ENCODE measurements around the gene BCL2. TPM values are rescaled to one million over a fixed set of nuclear protein-coding genes. Genes with fewer than 3 reads are reported as not detected.

Gene BCL2
- total RNA-seq, 4 donors from 2014 or later: 25.2 to 39.0 (median 36.1) TPM

DNA sequence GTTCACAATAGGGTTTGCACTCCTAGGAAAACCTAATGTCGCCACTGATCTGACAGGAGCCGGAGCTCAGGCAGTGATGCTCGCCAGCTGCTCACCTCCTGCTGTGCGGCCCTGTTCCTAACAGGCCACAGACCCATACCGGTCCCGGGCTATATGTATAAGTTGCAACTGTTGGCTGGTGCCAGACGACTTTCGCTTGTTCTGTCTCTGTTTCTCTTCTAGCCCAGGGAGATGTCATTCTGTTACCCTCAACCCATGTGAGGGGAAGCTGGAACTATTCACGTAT lies 170.3 kb downstream of the BCL2 start:
- WGBS: 64% methylated on average over 9 of the region's 9 CpGs
- Histone ChIP-seq H3K27me3 (no peaks in the 10 kb centered on the region), H3K9me3 (no peaks in the 10 kb centered on the region), H3K4me3 (no peak overlapping the region), H3K36me3 (no peaks in the 10 kb centered on the region), H3K27ac (replicated peaks in 1 of 4) (peak overlapping the region; percentile 52 to 66 (median 62)), H3K4me1 (peaks cover 18 to 46% (median 44%) of the 10 kb centered on the region in 4 donors)
- intact Hi-C loops (cut with DNase I): no loop called here
- no peak for DNase-seq (ENCODE audit: extremely low spot score)
- TF ChIP-seq, protein P1, sequence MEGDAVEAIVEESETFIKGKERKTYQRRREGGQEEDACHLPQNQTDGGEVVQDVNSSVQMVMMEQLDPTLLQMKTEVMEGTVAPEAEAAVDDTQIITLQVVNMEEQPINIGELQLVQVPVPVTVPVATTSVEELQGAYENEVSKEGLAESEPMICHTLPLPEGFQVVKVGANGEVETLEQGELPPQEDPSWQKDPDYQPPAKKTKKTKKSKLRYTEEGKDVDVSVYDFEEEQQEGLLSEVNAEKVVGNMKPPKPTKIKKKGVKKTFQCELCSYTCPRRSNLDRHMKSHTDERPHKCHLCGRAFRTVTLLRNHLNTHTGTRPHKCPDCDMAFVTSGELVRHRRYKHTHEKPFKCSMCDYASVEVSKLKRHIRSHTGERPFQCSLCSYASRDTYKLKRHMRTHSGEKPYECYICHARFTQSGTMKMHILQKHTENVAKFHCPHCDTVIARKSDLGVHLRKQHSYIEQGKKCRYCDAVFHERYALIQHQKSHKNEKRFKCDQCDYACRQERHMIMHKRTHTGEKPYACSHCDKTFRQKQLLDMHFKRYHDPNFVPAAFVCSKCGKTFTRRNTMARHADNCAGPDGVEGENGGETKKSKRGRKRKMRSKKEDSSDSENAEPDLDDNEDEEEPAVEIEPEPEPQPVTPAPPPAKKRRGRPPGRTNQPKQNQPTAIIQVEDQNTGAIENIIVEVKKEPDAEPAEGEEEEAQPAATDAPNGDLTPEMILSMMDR (IDR thresholded peaks at IDR 0.05): no peak
- TF ChIP-seq EP300 (IDR thresholded peaks at IDR 0.05) (no peak), POLR2A (IDR thresholded peaks at IDR 0.05; ENCODE audit: low read depth) (no peak), POLR2AphosphoS5 (IDR thresholded peaks at IDR 0.05) (no peak)

DNA sequence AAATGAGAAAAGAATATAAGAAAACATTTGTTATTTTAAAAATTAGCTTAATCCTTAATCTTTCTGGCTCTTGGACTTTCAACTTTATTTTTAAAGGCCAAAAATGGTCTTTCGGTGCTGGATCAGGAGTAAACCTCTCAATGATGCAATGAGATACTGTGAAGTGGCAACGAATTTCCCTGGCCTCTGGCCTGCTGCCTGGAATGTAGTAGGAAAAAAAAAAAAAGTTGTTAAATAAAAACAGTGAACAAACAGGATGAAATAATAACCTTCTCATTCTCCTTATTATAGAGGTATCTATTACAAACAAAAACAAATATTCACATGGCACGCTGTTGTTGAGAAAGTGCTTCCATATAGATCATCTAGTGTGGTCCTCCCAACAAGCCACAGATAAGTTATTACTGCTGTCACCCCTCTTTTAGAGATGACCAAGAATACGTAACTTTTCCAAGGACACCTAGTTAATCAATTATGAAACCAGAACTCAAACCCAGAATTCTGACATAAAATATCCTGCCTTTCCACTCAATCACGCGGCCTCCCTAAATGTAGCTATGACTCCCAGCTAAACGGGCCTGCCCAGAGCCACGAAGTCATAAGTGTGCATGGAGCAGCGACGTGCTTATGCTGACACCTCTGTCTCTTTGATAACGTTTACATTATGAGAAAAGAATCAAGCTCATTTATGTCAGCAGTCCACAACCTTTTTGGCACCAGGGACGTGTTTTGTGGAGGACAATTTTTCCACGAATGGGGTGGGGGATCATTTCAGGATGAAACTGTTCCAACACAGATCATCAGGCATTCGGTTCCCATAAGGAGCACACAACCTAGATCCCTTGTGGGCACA lies 170.9 kb downstream of the BCL2 start:
- H3K9me3 ChIP-seq: no peaks in the 10 kb centered on the region
- TF ChIP-seq EP300 (IDR thresholded peaks at IDR 0.05) (no peak), POLR2AphosphoS5 (IDR thresholded peaks at IDR 0.05) (no peak), POLR2A (IDR thresholded peaks at IDR 0.05; ENCODE audit: low read depth) (no peak)
- TF ChIP-seq, protein P1 (IDR thresholded peaks at IDR 0.05): no peak
- no peak for DNase-seq (ENCODE audit: extremely low spot score)
- 47% methylated on average over 14 of the region's 14 CpGs for WGBS
- no peaks in the 10 kb centered on the region for H3K36me3 ChIP-seq
- no peak overlapping the region for H3K4me3 ChIP-seq
- peaks cover 18 to 49% (median 45%) of the 10 kb centered on the region in 4 donors for H3K4me1 ChIP-seq
- H3K27me3 ChIP-seq: no peaks in the 10 kb centered on the region
- H3K27ac ChIP-seq (replicated peaks in 1 of 4): peak overlapping the region; percentile 52 to 66 (median 62)
- intact Hi-C loops (cut with DNase I): no loop called here

DNA sequence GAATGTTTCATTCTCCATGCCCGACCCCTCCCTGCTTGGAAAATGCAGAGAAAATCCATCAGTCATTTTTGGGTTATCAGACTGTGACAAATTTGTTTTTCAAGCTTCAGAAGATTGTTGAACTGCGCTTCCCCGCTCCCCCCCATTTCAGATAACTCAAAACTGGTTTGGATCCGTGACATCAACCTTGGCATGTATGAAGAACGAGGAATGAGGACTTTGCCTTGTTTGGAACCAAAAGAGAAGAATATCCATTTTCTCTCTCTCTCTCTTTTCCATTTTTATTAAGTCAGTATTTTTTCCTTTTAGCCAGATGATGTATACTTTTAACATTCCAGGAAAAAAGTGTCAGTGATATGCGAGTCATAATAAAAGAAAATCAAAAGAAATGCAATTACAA lies 171.6 kb downstream of the BCL2 start:
- Histone ChIP-seq H3K27ac (replicated peaks in 1 of 4) (peak overlapping the region; percentile 28 to 62 (median 38)), H3K27me3 (no peaks in the 10 kb centered on the region), H3K9me3 (no peaks in the 10 kb centered on the region), H3K36me3 (no peaks in the 10 kb centered on the region), H3K4me3 (no peak overlapping the region), H3K4me1 (peaks cover 24 to 56% (median 52%) of the 10 kb centered on the region in 4 donors)
- intact Hi-C loops (cut with DNase I): no loop called here
- WGBS: 69% methylated on average over 6 of the region's 6 CpGs
- TF ChIP-seq, protein P1 (IDR thresholded peaks at IDR 0.05): no peak
- TF ChIP-seq POLR2AphosphoS5 (IDR thresholded peaks at IDR 0.05): no peak
- no peak for TF ChIP-seq POLR2A (IDR thresholded peaks at IDR 0.05; ENCODE audit: low read depth)
- no peak for TF ChIP-seq EP300 (IDR thresholded peaks at IDR 0.05)
- no peak for DNase-seq (ENCODE audit: extremely low spot score)

DNA sequence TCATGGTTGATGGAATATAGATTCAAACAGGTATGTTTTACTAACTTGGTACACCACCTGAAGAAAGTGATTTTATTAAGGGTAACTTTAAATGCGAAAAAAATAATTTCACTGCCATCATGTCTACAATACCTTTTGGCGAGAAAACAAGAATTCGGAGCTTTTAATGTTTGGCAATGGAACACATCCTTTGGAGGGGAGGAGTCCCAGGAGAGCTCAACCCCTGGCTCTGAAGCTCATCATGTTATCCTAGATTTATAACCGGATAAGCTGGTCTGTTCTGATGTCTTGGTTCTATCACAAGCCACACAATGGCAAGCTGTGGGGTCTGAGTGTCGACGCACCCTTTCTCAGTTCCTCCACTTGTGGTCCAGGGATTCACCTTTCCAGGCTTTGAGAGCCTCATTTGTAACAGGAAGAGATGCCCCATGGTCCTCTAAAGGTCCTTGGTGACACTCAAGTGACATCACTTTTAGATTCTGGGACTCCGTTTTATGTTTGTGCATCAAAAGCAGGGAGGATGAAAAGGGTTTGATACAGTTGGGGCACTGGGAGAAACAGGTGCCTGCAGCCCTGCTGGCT lies 172.7 kb downstream of the BCL2 start:
- 75% methylated on average over 7 of the region's 7 CpGs for WGBS
- Histone ChIP-seq H3K4me1 (peaks cover 30 to 66% (median 63%) of the 10 kb centered on the region in 4 donors), H3K9me3 (no peaks in the 10 kb centered on the region), H3K36me3 (no peaks in the 10 kb centered on the region), H3K27me3 (no peaks in the 10 kb centered on the region), H3K27ac (replicated peaks in 1 of 4) (peak overlapping the region in 2 of 4 donors; percentile 22 to 26), H3K4me3 (no peak overlapping the region)
- TF ChIP-seq POLR2A (IDR thresholded peaks at IDR 0.05; ENCODE audit: low read depth) (no peak), POLR2AphosphoS5 (IDR thresholded peaks at IDR 0.05) (no peak), EP300 (IDR thresholded peaks at IDR 0.05) (no peak)
- TF ChIP-seq, protein P1 (IDR thresholded peaks at IDR 0.05): no peak
- no peak for DNase-seq (ENCODE audit: extremely low spot score)
- intact Hi-C loops (cut with DNase I): no loop called here
